A549 treated with AZD2906 at 1 μM for 4 hours (cell line): ENCODE measurements around the gene TOPORS. TPM values are rescaled to one million over a fixed set of nuclear protein-coding genes. Genes with fewer than 3 reads are reported as not detected.

Source experiments
- total RNA-seq: library from RNA; stranded (reverse); fragments of 200-300 nt; extraction: Qiagen RNA extraction; gene quantifications from 5 replicates; pipeline ENCODE4 v1.2.3, GENCODE V29; 2022

Gene TOPORS
- total RNA-seq: 10.0 to 15.7 TPM (median 11.5 TPM) in 5 replicates

DNA sequence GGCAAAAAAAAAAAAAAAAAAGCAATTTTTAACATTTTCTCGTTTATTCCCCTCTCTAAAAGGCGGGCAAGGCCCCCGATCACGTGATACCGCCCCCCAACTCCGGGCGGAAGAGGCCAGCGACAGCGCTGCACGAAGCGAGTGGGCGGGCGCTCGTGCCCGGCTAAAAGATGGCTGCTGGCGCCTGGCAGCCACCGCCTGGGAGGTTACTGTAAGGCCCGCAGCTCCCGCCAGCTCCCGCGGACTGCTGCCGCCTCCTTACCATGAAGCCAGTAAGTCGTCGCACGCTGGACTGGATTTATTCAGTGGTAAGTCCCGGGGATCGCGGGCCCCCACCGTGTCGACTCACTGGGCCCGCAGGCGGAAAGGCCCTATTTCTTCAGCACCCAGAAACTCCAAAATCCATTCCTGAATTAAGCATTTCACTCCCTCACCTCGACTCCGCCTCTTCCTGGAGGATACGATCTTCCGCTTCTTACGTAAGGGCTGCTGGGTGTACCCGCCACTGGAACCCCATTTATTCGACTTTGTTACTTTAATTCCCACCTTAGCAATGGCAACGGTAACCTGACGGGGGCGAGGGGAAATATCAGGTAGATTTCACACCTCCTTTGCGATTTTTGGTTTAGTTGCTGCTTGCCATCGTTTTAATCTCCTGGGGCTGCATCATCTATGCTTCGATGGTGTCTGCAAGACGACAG is at the start of gene TOPORS, which contains the start of gene SMIM27:
TOPORS (minus strand) TSS at position 415 of the 701 bp plus-strand sequence; CDS start at position 265, 150 bp downstream.
SMIM27 (plus strand) TSS at position 156 of the 701 bp plus-strand sequence; CDS start at position 264, 108 bp downstream.

DNA sequence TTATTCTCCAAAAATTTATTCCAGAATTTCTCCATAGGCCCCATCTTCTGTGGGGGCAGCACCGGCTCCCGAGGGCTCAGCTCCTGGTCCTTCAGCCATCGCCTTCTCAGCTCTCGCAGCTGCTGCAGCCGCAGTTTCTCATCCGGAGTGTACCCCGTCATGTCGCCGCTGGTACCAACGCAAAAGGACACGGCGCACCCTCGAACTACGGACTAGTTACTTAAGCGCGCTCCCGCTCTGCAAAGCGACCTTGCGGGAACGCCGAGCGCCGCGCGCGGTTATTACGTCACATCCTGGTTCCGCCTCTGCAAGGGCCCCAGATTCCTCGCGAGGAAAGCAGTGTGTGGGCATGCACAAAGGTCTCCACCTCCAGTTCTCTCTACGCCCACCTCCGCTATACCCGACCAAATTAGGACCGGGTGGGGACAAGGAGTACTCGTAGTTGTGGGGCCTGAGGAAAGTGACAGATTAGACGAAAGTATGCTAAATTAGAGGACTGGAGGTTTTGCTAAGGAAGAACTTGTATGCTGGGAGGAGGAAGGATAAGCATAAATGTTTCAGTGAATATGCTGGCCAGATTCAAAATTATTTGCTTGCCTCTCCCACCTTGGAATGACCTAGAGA is 20.6 kb upstream of the TOPORS start, which contains the start of gene NDUFB6:
NDUFB6 (minus strand) TSS at position 260 of the 624 bp plus-strand sequence; CDS start at position 161, 99 bp downstream.

DNA sequence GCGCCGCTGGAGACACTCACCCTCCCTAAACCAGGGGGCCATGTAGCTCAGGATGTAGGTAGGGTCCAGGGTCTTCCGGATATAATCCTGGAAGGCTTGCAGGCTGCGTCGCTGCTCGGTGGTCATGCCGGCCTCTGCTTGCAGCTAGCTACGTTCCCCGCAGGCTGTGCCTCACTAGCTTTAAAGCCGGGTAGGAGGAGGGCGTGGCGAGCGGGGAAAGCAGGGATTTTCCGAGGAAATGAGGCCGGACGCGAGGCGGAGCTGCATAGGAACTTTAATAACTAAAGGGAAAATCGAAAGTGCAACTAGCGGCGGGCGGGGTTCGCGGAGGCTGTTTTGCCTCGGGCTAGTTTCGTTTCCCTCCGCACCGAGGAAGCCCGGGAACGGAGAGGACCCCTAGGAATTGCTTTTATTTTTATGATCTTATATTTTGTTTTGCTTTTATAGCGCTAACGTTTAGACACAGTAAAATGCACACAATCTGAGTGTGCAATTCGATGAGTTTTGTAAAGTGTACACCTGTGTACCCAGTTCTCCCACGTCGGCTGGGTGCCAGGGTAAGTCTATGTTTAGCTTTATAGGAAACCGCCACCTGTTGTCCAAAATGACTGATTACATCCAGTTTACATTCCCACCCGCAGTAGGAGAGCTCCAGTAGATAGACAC is 26.2 kb downstream of the TOPORS start, which contains the start of gene RIGI:
RIGI (minus strand) TSS at position 156 of the 666 bp plus-strand sequence; CDS start at position 126, 30 bp downstream.

Other genes starting within 250 kb of the TOPORS start
- 26.2 to 27.7 TPM (median 26.4 TPM) in 5 replicates for gene ACO1, start 167.9 kb downstream of the TOPORS start, total RNA-seq
- gene RIGI, start 26.4 kb downstream of the TOPORS start, total RNA-seq: 2.1 to 3.7 TPM (median 2.5 TPM) in 5 replicates
- 11.4 to 15.9 TPM (median 13.6 TPM) in 5 replicates for gene SMIM27, start 259 bp downstream of the TOPORS start, total RNA-seq
- 103 to 121 TPM (median 109 TPM) in 5 replicates for gene NDUFB6, start 20.6 kb upstream of the TOPORS start, total RNA-seq
- 0.01 TPM in 3 of 5 replicates, not detected in the others for gene TAF1L, start 83.1 kb upstream of the TOPORS start, total RNA-seq
- 0.02 to 0.03 TPM in 2 of 5 replicates, not detected in the others for gene TMEM215, start 231.0 kb upstream of the TOPORS start, total RNA-seq